ENCODE results near the gene ZBTB8B.

Gene ZBTB8B

GRCh38 chr1:32508761-32509160 lies 43.9 kb downstream of the ZBTB8B start:
- H3K4me3 ChIP-seq (ENCODE audit: low read length) = no peak overlapping the region
- no peak for TF ChIP-seq CTCF (IDR thresholded peaks at IDR 0.05; ENCODE audit: insufficient read depth, low read depth, low read length, missing control alignments)
- DNase-seq (ENCODE audit: low read depth) = no peak

- TF ChIP-seq CTCF (IDR thresholded peaks at IDR 0.05; ENCODE audit: insufficient read depth, low read depth, low read length, missing control alignments) = no peak
- no peak overlapping the region for H3K4me3 ChIP-seq (ENCODE audit: low read length)
- DNase-seq (ENCODE audit: low read depth) = no peak
These were observed 45.1 kb downstream of the ZBTB8B start for GRCh38 chr1:32509939-32510338.

Measured in epithelial cell of esophagus (primary cell).